HG02763 (cell line): ENCODE measurements around the gene HOXC13.

Experiments
- ATAC-seq: cut with Tn5 transposase; IDR thresholded peaks from one replicate; pipeline ENCODE4 v1.9.1; 2021; ENCODE audit warnings: mild to moderate bottlenecking, moderate library complexity; ENCODE audit not compliant: unreplicated experiment

The HOXC13 gene

DNA sequence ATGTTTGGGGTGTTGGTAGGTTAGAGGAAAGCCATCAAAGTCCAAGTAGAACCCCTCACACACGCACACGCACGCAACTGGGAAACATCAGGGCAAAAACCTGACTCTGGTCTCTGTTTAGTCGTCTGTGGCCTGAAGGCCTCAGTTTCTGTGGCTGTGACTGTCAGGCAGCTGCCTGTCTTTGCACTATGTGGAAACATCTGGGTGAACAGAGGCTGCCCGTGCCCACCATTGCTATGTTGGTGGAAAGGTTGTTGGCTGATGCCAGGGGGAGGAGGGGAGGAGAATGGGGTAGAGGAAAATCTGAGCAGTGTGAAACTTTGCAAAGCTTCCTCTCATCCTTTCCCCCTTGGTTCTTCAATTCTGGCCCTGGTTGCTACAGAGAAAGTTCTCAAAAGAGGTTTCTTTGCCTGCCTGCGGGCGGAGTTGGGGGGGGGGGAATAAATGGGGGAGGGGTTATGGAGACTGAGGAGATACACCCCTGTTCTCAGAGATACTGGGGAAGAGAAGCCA is 53.8 kb downstream of the HOXC13 start:
- ATAC-seq: no peak

DNA sequence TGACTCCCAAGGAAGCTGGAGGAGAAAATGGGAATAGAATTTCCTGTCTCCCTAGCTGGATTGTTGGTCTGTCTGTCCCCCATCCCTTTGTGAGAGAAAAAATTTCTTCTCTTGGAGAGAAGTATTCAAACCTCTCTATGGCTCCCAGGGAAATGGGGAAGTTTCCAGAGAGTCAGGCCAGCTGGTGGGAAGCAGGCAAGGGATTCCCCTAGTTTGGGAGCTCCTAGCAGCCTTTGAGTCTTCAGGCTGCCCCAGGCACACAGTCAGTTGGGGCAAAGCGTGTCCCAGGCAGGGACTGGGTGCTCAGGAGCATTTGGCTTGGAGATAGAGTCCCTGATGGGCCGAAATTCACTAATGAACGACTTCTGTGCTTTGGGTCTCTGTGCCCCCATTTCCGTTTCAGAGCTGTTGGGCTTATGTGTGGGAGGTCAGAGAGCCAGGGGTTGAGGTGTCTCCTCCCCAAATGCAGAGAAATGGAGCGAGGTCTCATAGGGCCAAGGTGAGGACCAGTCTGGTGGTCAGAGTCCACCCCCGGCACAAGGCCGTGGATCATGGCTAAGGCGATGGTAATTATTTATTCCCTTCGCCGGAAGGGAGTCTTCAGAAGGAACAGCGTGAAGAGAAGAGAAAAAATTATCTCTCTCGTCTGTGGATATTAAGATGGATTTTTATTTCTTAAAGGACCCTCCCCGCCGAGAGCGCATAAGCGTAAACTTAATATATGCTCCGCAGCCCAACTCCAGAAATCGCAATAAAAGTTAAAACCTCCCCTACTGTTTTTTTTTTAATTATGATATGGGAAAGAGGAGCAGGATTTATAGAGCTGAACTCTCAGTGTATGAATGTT is 54.8 kb downstream of the HOXC13 start:
- ATAC-seq: no peak

DNA sequence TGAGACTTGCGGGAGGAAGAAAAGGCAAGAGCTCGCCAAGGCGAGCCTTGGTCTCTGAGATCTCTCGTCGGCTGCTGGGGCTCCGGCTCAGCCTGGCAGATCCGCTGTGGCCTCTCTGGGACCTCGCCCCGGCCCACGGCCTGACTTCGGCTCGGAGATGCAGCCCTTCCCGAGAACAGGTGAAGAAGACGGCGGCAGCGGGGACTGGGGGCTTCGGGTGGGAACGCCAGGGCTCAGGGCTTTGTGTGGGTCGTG is 55.3 kb downstream of the HOXC13 start:
- ATAC-seq: no peak

DNA sequence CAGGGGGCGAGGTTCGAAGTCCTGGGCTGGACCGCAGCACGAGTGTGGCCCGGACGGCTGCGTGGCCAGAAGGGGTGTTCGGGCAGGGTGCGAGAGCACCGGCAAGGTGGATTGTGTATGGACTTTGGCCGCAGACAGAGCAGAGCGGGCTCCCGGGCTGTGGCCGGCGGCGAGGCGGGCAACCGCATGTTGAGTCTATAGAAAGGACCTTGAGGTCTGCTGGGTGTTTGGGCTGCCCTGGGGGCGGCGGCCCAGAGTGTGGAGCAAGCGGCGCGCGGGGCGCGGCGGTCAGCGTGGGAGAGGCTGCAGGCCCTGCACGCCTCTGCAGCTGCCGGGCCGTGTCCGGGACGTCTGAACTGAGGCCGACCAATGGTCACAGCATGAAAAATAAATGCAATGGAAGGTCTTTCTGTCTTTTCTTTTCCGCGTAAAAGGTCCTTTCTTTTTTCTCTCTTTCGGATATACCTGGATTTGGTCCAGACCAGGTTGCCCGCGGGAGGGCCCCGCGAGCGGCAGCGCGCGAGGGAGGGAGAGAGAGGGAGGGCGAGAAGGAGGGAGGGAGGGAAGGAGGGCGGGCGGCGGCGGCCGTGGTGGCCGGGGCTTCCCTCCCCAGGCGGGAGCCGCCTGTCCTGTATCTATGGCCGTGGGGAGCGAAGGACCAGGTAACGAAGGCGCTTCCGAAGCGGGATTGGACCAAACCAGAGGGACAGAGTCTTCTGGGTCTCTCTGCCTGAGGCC is 55.8 kb downstream of the HOXC13 start:
- no peak for ATAC-seq

DNA sequence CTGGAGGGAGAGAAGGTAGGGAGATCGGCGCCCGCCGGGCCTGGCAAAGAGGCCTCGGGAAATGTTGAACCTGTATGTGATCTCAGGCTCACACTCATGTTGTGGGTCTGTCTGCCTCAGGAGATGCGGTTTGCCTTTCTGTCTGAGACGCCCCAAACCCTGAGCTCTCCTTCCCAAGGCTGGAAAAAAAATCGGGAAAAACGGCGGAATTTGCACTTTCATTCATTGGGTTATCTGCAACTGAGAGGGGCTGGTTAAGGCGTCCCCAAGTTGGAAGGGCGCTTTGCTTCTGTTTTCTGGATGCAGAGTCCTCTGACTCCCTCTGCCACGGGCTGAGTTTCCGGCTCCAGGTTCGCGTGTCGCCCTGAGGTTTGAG is 56.4 kb downstream of the HOXC13 start:
- no peak for ATAC-seq

DNA sequence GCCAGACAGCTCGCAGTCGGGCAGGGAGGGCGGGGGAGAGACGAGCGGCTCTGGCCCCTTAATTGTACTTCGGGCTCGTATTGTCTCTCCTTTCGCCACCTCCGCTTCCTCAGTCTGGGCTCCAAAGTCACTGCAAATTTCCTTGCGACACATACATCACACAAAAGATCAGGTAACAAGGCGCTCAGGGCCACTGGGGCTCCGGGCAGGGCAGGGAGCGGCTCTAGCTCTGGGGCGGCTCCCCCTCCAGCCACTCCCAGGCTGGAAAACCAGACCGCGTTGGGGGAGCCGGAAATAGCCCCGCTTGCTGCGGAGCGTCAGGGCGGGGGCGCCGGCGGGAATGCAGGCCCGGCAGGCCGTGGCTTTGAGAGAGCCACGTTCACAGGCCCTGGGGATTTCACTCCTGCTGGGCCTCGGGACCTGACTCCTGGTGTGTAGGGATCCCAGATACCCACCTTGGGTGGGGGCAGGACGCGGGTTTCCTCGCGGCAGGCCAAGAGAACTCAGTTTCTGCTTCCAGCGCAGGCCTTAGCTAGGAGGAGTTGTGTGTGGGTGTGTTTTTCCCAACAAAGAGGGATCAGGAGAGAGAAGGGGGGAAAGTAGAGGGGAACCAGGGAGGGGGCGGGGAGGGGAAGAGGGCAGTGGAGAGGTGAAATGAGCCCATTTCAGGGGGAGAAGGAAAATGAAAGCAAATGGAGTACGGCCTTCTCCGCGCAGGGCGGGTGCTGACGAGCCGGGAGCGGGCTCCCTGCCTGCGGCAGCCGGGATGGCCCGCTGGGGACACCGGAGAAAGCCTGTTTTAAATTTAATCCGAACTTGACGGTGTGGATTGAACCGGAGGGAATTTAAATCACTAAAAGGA is 57.0 kb downstream of the HOXC13 start:
- no peak for ATAC-seq
